ENCODE data around the gene RBMS1.

- no peak for TF ChIP-seq CTCF (IDR thresholded peaks at IDR 0.05; ENCODE audit: insufficient read depth, low read depth, low read length)
- TF ChIP-seq EZH2 (IDR thresholded peaks at IDR 0.05; ENCODE audit: insufficient read depth, low read length), result no peak
Measured at GRCh38 chr2:160222546-160223283, 270.9 kb downstream of the RBMS1 start.
